ENCODE measurements around the gene CDH11. TPM values are rescaled to one million over a fixed set of nuclear protein-coding genes. Genes with fewer than 3 reads are reported as not detected.

The CDH11 gene
- total RNA-seq, 6 experiments from 2014 or later = 1.2 to 6.6 (median 3.0) TPM

DNA sequence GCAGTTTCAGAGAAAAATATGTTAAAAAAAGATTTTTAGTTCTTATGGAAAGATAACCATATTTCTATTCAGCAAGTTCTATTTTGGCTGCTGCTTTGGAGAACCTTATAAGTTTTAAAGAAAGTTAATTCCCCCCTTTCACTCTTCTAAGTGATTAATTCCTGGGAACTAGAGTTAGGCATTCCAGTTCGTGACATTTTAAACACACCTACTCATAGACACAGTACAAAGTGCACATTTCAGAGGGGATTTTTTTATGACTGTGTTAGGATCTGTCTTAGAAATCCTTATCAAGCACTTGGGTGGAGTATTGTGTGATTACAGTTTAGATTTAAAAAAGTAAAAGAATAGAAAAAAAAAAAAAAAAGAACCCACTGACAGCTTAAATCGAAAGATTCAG, 3.5 kb upstream of the CDH11 start:
- TF ChIP-seq, protein P1, sequence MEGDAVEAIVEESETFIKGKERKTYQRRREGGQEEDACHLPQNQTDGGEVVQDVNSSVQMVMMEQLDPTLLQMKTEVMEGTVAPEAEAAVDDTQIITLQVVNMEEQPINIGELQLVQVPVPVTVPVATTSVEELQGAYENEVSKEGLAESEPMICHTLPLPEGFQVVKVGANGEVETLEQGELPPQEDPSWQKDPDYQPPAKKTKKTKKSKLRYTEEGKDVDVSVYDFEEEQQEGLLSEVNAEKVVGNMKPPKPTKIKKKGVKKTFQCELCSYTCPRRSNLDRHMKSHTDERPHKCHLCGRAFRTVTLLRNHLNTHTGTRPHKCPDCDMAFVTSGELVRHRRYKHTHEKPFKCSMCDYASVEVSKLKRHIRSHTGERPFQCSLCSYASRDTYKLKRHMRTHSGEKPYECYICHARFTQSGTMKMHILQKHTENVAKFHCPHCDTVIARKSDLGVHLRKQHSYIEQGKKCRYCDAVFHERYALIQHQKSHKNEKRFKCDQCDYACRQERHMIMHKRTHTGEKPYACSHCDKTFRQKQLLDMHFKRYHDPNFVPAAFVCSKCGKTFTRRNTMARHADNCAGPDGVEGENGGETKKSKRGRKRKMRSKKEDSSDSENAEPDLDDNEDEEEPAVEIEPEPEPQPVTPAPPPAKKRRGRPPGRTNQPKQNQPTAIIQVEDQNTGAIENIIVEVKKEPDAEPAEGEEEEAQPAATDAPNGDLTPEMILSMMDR (IDR thresholded peaks at IDR 0.05) = no peak
- no peak for TF ChIP-seq POLR2A (IDR thresholded peaks at IDR 0.05)
- Histone ChIP-seq H3K9me3 (no peaks in the 10 kb centered on the region), H3K27ac (no peak overlapping the region)

DNA sequence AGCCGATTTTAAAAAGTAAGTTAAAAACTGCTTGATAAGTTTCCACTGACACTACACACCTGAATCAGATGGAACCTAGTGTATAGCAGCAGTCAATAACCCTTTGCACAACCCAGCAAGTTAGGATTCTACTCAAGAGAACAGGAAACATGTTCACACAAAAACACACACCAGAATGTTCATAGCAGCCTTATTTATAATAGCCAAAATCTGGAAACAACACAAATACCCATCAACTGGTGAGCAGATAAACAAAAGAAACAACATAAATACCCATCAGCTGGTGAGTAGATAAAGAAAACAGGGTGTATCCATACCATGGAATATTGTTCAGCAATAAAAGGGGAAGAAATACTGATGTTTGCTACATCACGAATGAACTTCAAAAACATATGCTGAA, 2.7 kb upstream of the CDH11 start:
- H3K4me1 ChIP-seq = peaks cover 0 to 8% (median 0%) of the 10 kb centered on the region in 4 donors
- H3K36me3 ChIP-seq = no peaks in the 10 kb centered on the region
- H3K27ac ChIP-seq = no peak overlapping the region
- 64% methylated on average over 2 of the region's 2 CpGs for WGBS (ENCODE audit: insufficient coverage, low coverage, low lambda C conversion rate, missing lambda C conversion rate)
- H3K9me3 ChIP-seq = no peaks in the 10 kb centered on the region
- DNase-seq (no peak), ATAC-seq (no peak)
- peaks cover 0 to 9% of the 10 kb centered on the region in 2 donors for H3K27me3 ChIP-seq
- no peak for TF ChIP-seq POLR2A (IDR thresholded peaks at IDR 0.05)
- TF ChIP-seq, protein P1 (IDR thresholded peaks at IDR 0.05) = no peak
- H3K4me3 ChIP-seq = no peak overlapping the region
- intact Hi-C loops (cut with DNase I) = no loop called here

More for the DNA sequence above, 3.5 kb upstream of the CDH11 start:
- ATAC-seq (no peak), DNase-seq (no peak)
- Histone ChIP-seq H3K27me3 (peaks cover 0 to 9% of the 10 kb centered on the region in 2 donors), H3K4me1 (peaks cover 0 to 8% (median 0%) of the 10 kb centered on the region in 4 donors), H3K4me3 (no peak overlapping the region), H3K36me3 (no peaks in the 10 kb centered on the region)
- intact Hi-C loops (cut with DNase I) = no loop called here
- 37% methylated on average over 2 of the region's 2 CpGs for WGBS (ENCODE audit: insufficient coverage, low coverage, low lambda C conversion rate, missing lambda C conversion rate)

DNA sequence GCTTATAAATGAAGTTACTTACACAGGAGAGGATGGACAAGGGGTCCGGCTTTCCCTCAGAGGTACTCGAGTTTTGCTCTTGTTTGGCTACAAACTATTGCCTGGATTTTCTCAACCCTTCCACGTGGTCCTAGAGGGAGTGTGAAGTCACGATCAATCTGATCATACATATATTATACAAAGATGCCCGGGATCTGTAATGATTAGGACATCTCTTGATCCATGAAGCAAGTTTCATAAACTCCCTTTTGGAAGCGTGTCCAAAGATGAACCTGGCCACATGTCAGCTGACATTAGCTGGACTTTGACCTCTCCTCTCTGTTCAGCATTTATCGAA, 2.3 kb upstream of the CDH11 start:
- DNase-seq (no peak), ATAC-seq (no peak)
- H3K36me3 ChIP-seq = no peaks in the 10 kb centered on the region
- no peaks in the 10 kb centered on the region for H3K9me3 ChIP-seq
- intact Hi-C loops (cut with DNase I) = no loop called here
- H3K27ac ChIP-seq = no peak overlapping the region
- peaks cover 0 to 8% (median 0%) of the 10 kb centered on the region in 4 donors for H3K4me1 ChIP-seq
- H3K27me3 ChIP-seq = peaks cover 0 to 9% of the 10 kb centered on the region in 2 donors
- 24% methylated on average over 6 of the region's 7 CpGs for WGBS (ENCODE audit: insufficient coverage, low coverage, low lambda C conversion rate, missing lambda C conversion rate)
- no peak overlapping the region for H3K4me3 ChIP-seq
- TF ChIP-seq POLR2A (IDR thresholded peaks at IDR 0.05) = no peak
- TF ChIP-seq, protein P1 (IDR thresholded peaks at IDR 0.05) = no peak

DNA sequence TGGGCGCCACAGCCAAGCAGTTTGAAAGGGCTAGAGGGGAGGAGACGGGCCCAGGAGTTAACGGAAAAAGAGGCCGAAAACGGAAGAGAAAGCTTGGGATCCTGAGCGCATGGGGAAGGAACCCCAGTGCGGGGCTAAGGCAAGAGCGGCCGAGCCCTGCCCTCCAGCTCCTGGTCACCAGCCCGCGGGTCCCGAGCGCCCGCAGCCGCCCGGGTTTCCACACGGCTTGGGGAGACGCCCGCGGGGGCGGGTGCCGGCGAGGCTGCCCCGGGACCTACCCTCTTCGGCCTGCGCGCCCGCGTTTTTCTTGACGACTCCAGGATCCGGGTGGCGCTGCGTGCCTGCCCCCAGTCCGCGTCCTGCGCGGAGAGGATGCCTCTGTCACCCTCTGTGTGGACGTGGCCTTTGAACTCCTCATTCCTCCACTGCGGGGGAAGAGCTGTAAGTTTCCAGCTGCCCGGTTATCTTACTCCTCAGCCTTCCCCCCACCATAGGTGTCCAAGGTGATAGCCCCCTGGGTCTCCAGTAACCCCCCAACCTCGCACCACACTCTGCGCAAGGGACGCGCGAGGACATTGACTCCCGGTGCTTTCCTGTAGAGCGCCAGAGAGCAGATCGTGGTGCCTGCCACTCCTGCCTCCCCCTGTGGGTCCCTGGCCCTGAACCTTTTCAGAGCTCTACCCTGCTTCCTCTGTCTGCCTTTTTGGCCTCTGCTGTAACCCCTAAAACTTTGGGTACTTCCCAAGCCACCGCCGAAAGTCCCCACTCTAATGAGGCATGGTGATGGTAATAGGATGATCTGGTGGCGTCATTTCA, 1.7 kb upstream of the CDH11 start:
- intact Hi-C loops (cut with DNase I) = no loop called here
- H3K4me1 ChIP-seq = peaks cover 0 to 8% (median 0%) of the 10 kb centered on the region in 4 donors
- ATAC-seq (peak; percentile 5 to 30 (median 24)), DNase-seq (no peak)
- peak overlapping the region in 2 of 3 donors; percentile 10 to 28 for H3K27ac ChIP-seq
- peaks cover 0 to 9% of the 10 kb centered on the region in 2 donors for H3K27me3 ChIP-seq
- no peak for TF ChIP-seq POLR2A (IDR thresholded peaks at IDR 0.05)
- TF ChIP-seq, protein P1 (IDR thresholded peaks at IDR 0.05) = no peak
- H3K36me3 ChIP-seq = no peaks in the 10 kb centered on the region
- WGBS (ENCODE audit: insufficient coverage, low coverage, low lambda C conversion rate, missing lambda C conversion rate) = 7% methylated on average over 17 of the region's 51 CpGs
- H3K9me3 ChIP-seq = no peaks in the 10 kb centered on the region
- peak overlapping the region; percentile 21 to 33 (median 32) for H3K4me3 ChIP-seq
